ENCODE measurements around the gene MCTP1. TPM values are rescaled to one million over a fixed set of nuclear protein-coding genes. Genes with fewer than 3 reads are reported as not detected.

The MCTP1 gene
- polyA plus RNA-seq, 1 donor (not counting 4 experiments of a cell fraction or from before 2014, with no cell fraction given), result 4.9 TPM

GRCh38 chr5:95043648-95044047 is 241.2 kb downstream of the MCTP1 start:
- dilution Hi-C loops (cut with MboI; ENCODE audit: extremely low pct_ligation_motif_present, low sequenced_read_pairs), result no loop called here
- no peak for DNase-seq (ENCODE audit: low read depth, low spot score)
- Histone ChIP-seq H3K9me3 (ENCODE audit: control insufficient read depth, low read depth, low read length) (no peaks in the 10 kb centered on the region), H3K9me1 (ENCODE audit: control insufficient read depth, extremely low read depth, insufficient read depth, low read length) (no peaks in the 10 kb centered on the region), H3K4me3 (ENCODE audit: control insufficient read depth in 2 of 3, extremely low read depth in 1 of 3, insufficient read depth in 2 of 3, low read depth in 1 of 3, low read length in 3 of 3) (no peak overlapping the region), H3K4me1 (ENCODE audit: control insufficient read depth, extremely low read depth, insufficient read depth, low read length) (no peaks in the 10 kb centered on the region), H4K20me1 (ENCODE audit: control insufficient read depth, extremely low read depth, insufficient read depth, low read length) (no peaks in the 10 kb centered on the region), H2AFZ (ENCODE audit: control insufficient read depth, low read length) (no peak overlapping the region), H3K27ac (ENCODE audit: control insufficient read depth, insufficient read depth, low read length) (no peak overlapping the region), H3K4me2 (ENCODE audit: control insufficient read depth, extremely low read depth, insufficient read depth, low read depth, low read length) (no peak overlapping the region), H3K36me3 (ENCODE audit: control insufficient read depth in 2 of 2, extremely low read depth in 1 of 2, insufficient read depth in 2 of 2, low read length in 2 of 2) (no peaks in the 10 kb centered on the region), H3K27me3 (ENCODE audit: control insufficient read depth, extremely low read depth, insufficient read depth, low read length) (no peaks in the 10 kb centered on the region), H3K79me2 (ENCODE audit: control insufficient read depth, insufficient read depth, low read length) (no peaks in the 10 kb centered on the region), H3K9ac (ENCODE audit: control insufficient read depth, extremely low read depth, insufficient read depth, low read length) (no peak overlapping the region)
- no peak for FAIRE-seq
- TF ChIP-seq, protein P1, sequence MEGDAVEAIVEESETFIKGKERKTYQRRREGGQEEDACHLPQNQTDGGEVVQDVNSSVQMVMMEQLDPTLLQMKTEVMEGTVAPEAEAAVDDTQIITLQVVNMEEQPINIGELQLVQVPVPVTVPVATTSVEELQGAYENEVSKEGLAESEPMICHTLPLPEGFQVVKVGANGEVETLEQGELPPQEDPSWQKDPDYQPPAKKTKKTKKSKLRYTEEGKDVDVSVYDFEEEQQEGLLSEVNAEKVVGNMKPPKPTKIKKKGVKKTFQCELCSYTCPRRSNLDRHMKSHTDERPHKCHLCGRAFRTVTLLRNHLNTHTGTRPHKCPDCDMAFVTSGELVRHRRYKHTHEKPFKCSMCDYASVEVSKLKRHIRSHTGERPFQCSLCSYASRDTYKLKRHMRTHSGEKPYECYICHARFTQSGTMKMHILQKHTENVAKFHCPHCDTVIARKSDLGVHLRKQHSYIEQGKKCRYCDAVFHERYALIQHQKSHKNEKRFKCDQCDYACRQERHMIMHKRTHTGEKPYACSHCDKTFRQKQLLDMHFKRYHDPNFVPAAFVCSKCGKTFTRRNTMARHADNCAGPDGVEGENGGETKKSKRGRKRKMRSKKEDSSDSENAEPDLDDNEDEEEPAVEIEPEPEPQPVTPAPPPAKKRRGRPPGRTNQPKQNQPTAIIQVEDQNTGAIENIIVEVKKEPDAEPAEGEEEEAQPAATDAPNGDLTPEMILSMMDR (optimal IDR thresholded peaks at IDR 0.05 in 1 of 3, IDR thresholded peaks at IDR 0.05 in 1 of 3, conservative IDR thresholded peaks at IDR 0.05 in 1 of 3; ENCODE audit: extremely low read depth in 1 of 3, insufficient read depth in 2 of 3, low read length in 3 of 3), result no peak
- no peak for TF ChIP-seq EZH2 (IDR thresholded peaks at IDR 0.05; ENCODE audit: low read length)

GRCh38 chr5:95043234-95043633 is 241.7 kb downstream of the MCTP1 start:
- H3K4me3 ChIP-seq (ENCODE audit: control insufficient read depth in 2 of 3, extremely low read depth in 1 of 3, insufficient read depth in 2 of 3, low read depth in 1 of 3, low read length in 3 of 3), result no peak overlapping the region
- no peaks in the 10 kb centered on the region for H3K4me1 ChIP-seq (ENCODE audit: control insufficient read depth, extremely low read depth, insufficient read depth, low read length)
- H3K9ac ChIP-seq (ENCODE audit: control insufficient read depth, extremely low read depth, insufficient read depth, low read length), result no peak overlapping the region
- no peak overlapping the region for H2AFZ ChIP-seq (ENCODE audit: control insufficient read depth, low read length)
- no peaks in the 10 kb centered on the region for H3K27me3 ChIP-seq (ENCODE audit: control insufficient read depth, extremely low read depth, insufficient read depth, low read length)
- H3K9me1 ChIP-seq (ENCODE audit: control insufficient read depth, extremely low read depth, insufficient read depth, low read length), result no peaks in the 10 kb centered on the region
- dilution Hi-C loops (cut with MboI; ENCODE audit: extremely low pct_ligation_motif_present, low sequenced_read_pairs), result no loop called here
- FAIRE-seq (no peak), DNase-seq (ENCODE audit: low read depth, low spot score) (no peak)
- no peaks in the 10 kb centered on the region for H3K36me3 ChIP-seq (ENCODE audit: control insufficient read depth in 2 of 2, extremely low read depth in 1 of 2, insufficient read depth in 2 of 2, low read length in 2 of 2)
- H3K9me3 ChIP-seq (ENCODE audit: control insufficient read depth, low read depth, low read length), result no peaks in the 10 kb centered on the region
- H3K4me2 ChIP-seq (ENCODE audit: control insufficient read depth, extremely low read depth, insufficient read depth, low read depth, low read length), result no peak overlapping the region
- no peaks in the 10 kb centered on the region for H4K20me1 ChIP-seq (ENCODE audit: control insufficient read depth, extremely low read depth, insufficient read depth, low read length)
- no peaks in the 10 kb centered on the region for H3K79me2 ChIP-seq (ENCODE audit: control insufficient read depth, insufficient read depth, low read length)
- no peak overlapping the region for H3K27ac ChIP-seq (ENCODE audit: control insufficient read depth, insufficient read depth, low read length)
- TF ChIP-seq EZH2 (IDR thresholded peaks at IDR 0.05; ENCODE audit: low read length), result no peak
- TF ChIP-seq, protein P1 (optimal IDR thresholded peaks at IDR 0.05 in 1 of 3, IDR thresholded peaks at IDR 0.05 in 1 of 3, conservative IDR thresholded peaks at IDR 0.05 in 1 of 3; ENCODE audit: extremely low read depth in 1 of 3, insufficient read depth in 2 of 3, low read length in 3 of 3), result no peak
